ENCODE results near the gene TTC17. TPM values are rescaled to one million over a fixed set of nuclear protein-coding genes. Genes with fewer than 3 reads are reported as not detected.

The TTC17 gene
- total and polyA plus RNA-seq, 2 of the 8 experiments (the other 6 are each of a cell fraction or from before 2014, with no cell fraction given) = 65.1 to 80.1 TPM

DNA sequence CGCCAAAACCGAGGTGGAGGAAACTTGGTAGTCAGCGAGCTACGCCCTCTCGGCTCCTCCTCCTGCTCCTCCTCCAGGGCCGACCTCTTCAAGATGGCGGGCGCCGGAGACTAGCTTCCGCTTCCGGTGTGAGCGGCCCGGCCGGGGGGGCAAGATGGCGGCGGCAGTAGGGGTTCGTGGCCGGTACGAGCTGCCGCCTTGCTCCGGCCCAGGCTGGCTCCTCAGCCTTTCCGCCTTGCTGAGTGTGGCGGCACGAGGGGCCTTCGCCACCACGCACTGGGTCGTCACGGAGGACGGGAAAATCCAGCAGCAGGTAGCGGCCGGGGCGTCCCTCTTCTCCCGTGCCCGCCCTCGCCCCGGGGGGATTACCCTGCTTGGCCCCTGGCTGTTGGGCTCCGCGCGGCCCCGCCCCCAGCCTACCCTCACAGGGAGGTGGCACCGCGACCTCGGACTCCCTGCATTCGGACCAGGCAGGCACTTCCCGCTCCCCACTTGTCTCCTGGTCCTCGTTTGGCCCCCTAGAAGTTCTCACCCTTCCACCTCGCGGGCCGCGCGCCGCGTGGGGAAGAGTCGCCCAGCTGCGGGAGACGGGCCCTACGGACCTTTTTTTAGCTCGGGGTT is at the start of gene TTC17 (continued):
- TF ChIP-seq KDM4A (IDR thresholded peaks at IDR 0.05; ENCODE audit: low read depth, low read length, severe bottlenecking) (peak; percentile 71), HDAC6 (IDR thresholded peaks at IDR 0.05; ENCODE audit: low read depth, low read length) (no peak), CREB1 (IDR thresholded peaks at IDR 0.05) (no peak), ZNF274 (IDR thresholded peaks at IDR 0.05; ENCODE audit: borderline replicate concordance, extremely low read depth, low read length) (no peak), SAP30 (IDR thresholded peaks at IDR 0.05; ENCODE audit: insufficient read depth, insufficient replicate concordance, low read length) (no peak), NRF1 (IDR thresholded peaks at IDR 0.05; ENCODE audit: low read depth, low read length) (no peak), SP2 (IDR thresholded peaks at IDR 0.05; ENCODE audit: low read length) (no peak), MAFK (IDR thresholded peaks at IDR 0.05; ENCODE audit: low read depth, low read length) (no peak), TAF7 (optimal IDR thresholded peaks at IDR 0.05; ENCODE audit: borderline replicate concordance, low read depth, low read length) (peak; percentile 88), CHD1 (IDR thresholded peaks at IDR 0.05; ENCODE audit: low read depth, low read length) (no peak), SP1 (IDR thresholded peaks at IDR 0.05; ENCODE audit: low read depth, low read length) (no peak), TCF12 (IDR thresholded peaks at IDR 0.05; ENCODE audit: low read depth, low read length) (no peak), BACH1 (IDR thresholded peaks at IDR 0.05; ENCODE audit: low read length) (no peak), POLR2AphosphoS5 (IDR thresholded peaks at IDR 0.05; ENCODE audit: low read depth, low read length) (peak; percentile 97), CBX5 (IDR thresholded peaks at IDR 0.05; ENCODE audit: low read depth, low read length) (no peak), RFX5 (IDR thresholded peaks at IDR 0.05; ENCODE audit: borderline replicate concordance, low read depth, low read length) (no peak), BRCA1 (IDR thresholded peaks at IDR 0.05; ENCODE audit: low read depth, low read length) (no peak), GABPA (IDR thresholded peaks at IDR 0.05; ENCODE audit: borderline replicate concordance, insufficient read depth, low read length) (peak; percentile 95), RNF2 (IDR thresholded peaks at IDR 0.05; ENCODE audit: borderline replicate concordance, low read depth, low read length, missing control alignments, poor library complexity, severe bottlenecking) (no peak), SP4 (IDR thresholded peaks at IDR 0.05; ENCODE audit: low read length) (no peak)
- TF ChIP-seq, protein P1, sequence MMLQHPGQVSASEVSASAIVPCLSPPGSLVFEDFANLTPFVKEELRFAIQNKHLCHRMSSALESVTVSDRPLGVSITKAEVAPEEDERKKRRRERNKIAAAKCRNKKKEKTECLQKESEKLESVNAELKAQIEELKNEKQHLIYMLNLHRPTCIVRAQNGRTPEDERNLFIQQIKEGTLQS (IDR thresholded peaks at IDR 0.05; ENCODE audit: insufficient read depth, low read depth, low read length) = no peak
- TF ChIP-seq, protein P2, sequence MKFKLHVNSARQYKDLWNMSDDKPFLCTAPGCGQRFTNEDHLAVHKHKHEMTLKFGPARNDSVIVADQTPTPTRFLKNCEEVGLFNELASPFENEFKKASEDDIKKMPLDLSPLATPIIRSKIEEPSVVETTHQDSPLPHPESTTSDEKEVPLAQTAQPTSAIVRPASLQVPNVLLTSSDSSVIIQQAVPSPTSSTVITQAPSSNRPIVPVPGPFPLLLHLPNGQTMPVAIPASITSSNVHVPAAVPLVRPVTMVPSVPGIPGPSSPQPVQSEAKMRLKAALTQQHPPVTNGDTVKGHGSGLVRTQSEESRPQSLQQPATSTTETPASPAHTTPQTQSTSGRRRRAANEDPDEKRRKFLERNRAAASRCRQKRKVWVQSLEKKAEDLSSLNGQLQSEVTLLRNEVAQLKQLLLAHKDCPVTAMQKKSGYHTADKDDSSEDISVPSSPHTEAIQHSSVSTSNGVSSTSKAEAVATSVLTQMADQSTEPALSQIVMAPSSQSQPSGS (IDR thresholded peaks at IDR 0.05; ENCODE audit: low read length) = no peak

All from H1 (cell line).